HEK293 (cell line): ENCODE results near the gene ATOSA.

ENCODE experiments used
- CTCF ChIA-PET: fragments of 350-600 bp; formaldehyde crosslinking; extraction: SDS; loops from one replicate; lab custom pipeline; 2021; ENCODE audit warnings: antibody characterized with exemption; lab: Yijun Ruan, JAX
- POLR2A ChIA-PET: fragments of 300-600 bp; formaldehyde crosslinking; extraction: SDS; loops from one replicate; lab custom pipeline; 2020; ENCODE audit warnings: antibody characterized with exemption, inconsistent platforms; lab: Yijun Ruan, JAX
- H3K27ac ChIP-seq: fragments of 200-500 bp; sonication (Bioruptor generic); 2 replicates; pipeline ENCODE4 v1.5.1; 2014; ENCODE audit warnings: low read depth, low read length, control low read depth, inconsistent platforms; ENCODE audit errors: extremely low read depth
- H3K36me3 ChIP-seq, 2 experiments: fragments of 200-500 bp in 1 of 2; sonication (Bioruptor generic) in 1 of 2; 1 replicate in 1 of 2; 2 replicates in 1 of 2; pipeline ENCODE4 v1.5.1; 2014 to 2017; ENCODE audit warnings: inconsistent platforms in 2 of 2, low read length in 2 of 2; ENCODE audit not compliant: control insufficient read depth in 2 of 2, insufficient read depth in 1 of 2
- H3K4me1 ChIP-seq: fragments of 200-500 bp; sonication (Bioruptor generic); 2 replicates; pipeline ENCODE4 v1.5.1; 2014; ENCODE audit warnings: mild to moderate bottlenecking, low read length, inconsistent platforms; ENCODE audit not compliant: control insufficient read depth, insufficient read depth
- H3K4me3 ChIP-seq: 2 replicates; pipeline ENCODE4 v1.5.1; 2011; ENCODE audit warnings: low read depth, mild to moderate bottlenecking, control low read depth, low read length, moderate library complexity
- H3K9me3 ChIP-seq: fragments of 200-500 bp; sonication (Bioruptor generic); 2 replicates; pipeline ENCODE4 v1.5.1; 2014; ENCODE audit warnings: low read depth, low read length, inconsistent platforms; ENCODE audit not compliant: control insufficient read depth, insufficient read depth
- GLI4 ChIP-seq: fragments of 450-650 bp; formaldehyde crosslinking; IDR thresholded peaks from 2 replicates; pipeline ENCODE4 v1.5.1; 2016; ENCODE audit warnings: missing biosample characterization, missing genetic modification characterization
- GLIS2 ChIP-seq: fragments of 450-650 bp; formaldehyde crosslinking; IDR thresholded peaks from 2 replicates; pipeline ENCODE4 v1.5.1; 2016; ENCODE audit warnings: missing biosample characterization, missing genetic modification characterization
- HOXA7 ChIP-seq: sonication (generic); formaldehyde crosslinking; IDR thresholded peaks from 2 replicates; pipeline ENCODE4 v1.8.1; 2022; ENCODE audit warnings: missing genetic modification reagents, borderline replicate concordance
- MZF1 ChIP-seq: fragments of 450-650 bp; formaldehyde crosslinking; IDR thresholded peaks from 2 replicates; pipeline ENCODE4 v1.5.1; 2017; ENCODE audit warnings: missing biosample characterization, missing genetic modification characterization, borderline replicate concordance
- PRDM1 ChIP-seq: fragments of 450-650 bp; formaldehyde crosslinking; IDR thresholded peaks from 2 replicates; pipeline ENCODE4; 2016; ENCODE audit warnings: missing biosample characterization, missing genetic modification characterization
- SETDB1 ChIP-seq: IDR thresholded peaks from one replicate; pipeline ENCODE4 v1.6.1; 2017; ENCODE audit warnings: mild to moderate bottlenecking, low read length, moderate library complexity, mixed read lengths; ENCODE audit not compliant: insufficient read length
- SP3 ChIP-seq: fragments of 450-650 bp; formaldehyde crosslinking; IDR thresholded peaks from 2 replicates; pipeline ENCODE4 v1.5.1; 2016; ENCODE audit warnings: missing biosample characterization, missing genetic modification characterization
- TCF7L2 ChIP-seq: IDR thresholded peaks from 2 replicates; pipeline ENCODE4 v1.6.1; 2011; ENCODE audit warnings: low read depth, mild to moderate bottlenecking, inconsistent platforms, low read length, moderate library complexity, borderline replicate concordance
- ZBTB17 ChIP-seq: fragments of 450-650 bp; formaldehyde crosslinking; IDR thresholded peaks from 2 replicates; pipeline ENCODE4 v1.5.1; 2016; ENCODE audit warnings: missing biosample characterization, missing genetic modification characterization
- ZBTB8A ChIP-seq: fragments of 450-650 bp; formaldehyde crosslinking; IDR thresholded peaks from 2 replicates; pipeline ENCODE4 v1.5.1; 2016; ENCODE audit warnings: missing biosample characterization, missing genetic modification characterization
- ZFHX2 ChIP-seq: fragments of 450-650 bp; formaldehyde crosslinking; conservative IDR thresholded peaks from 2 replicates; pipeline ENCODE4 v1.5.1; 2016; ENCODE audit warnings: missing biosample characterization, missing genetic modification characterization
- ZNF132 ChIP-seq: fragments of 450-650 bp; formaldehyde crosslinking; IDR thresholded peaks from 2 replicates; pipeline ENCODE4 v1.5.1; 2017; ENCODE audit warnings: missing biosample characterization, missing genetic modification characterization, borderline replicate concordance
- ZNF146 ChIP-seq: fragments of 450-650 bp; formaldehyde crosslinking; IDR thresholded peaks from 2 replicates; pipeline ENCODE4 v1.5.1; 2016; ENCODE audit warnings: missing biosample characterization, missing genetic modification characterization
- ZNF155 ChIP-seq: fragments of 450-650 bp; formaldehyde crosslinking; IDR thresholded peaks from 2 replicates; pipeline ENCODE4 v1.5.1; 2016; ENCODE audit warnings: missing biosample characterization, missing genetic modification characterization
- ZNF221 ChIP-seq: fragments of 450-650 bp; formaldehyde crosslinking; IDR thresholded peaks from 2 replicates; pipeline ENCODE4 v1.5.1; 2017; ENCODE audit warnings: missing biosample characterization, missing genetic modification characterization, borderline replicate concordance
- ZNF239 ChIP-seq: fragments of 450-650 bp; formaldehyde crosslinking; IDR thresholded peaks from 2 replicates; pipeline ENCODE4 v1.5.1; 2016; ENCODE audit warnings: missing biosample characterization, missing genetic modification characterization
- ZNF473 ChIP-seq: fragments of 450-650 bp; formaldehyde crosslinking; IDR thresholded peaks from 2 replicates; pipeline ENCODE4 v1.5.1; 2017; ENCODE audit warnings: missing biosample characterization, missing genetic modification characterization
- ZNF510 ChIP-seq: fragments of 450-650 bp; formaldehyde crosslinking; IDR thresholded peaks from 2 replicates; pipeline ENCODE4 v1.5.1; 2018; ENCODE audit warnings: mild to moderate bottlenecking, missing genetic modification characterization, missing biosample characterization; ENCODE audit not compliant: insufficient replicate concordance
- ZNF521 ChIP-seq: fragments of 450-650 bp; formaldehyde crosslinking; IDR thresholded peaks from 2 replicates; pipeline ENCODE4 v1.5.1; 2017; ENCODE audit warnings: missing biosample characterization, mild to moderate bottlenecking, missing genetic modification characterization
- ZNF596 ChIP-seq: fragments of 450-650 bp; IDR thresholded peaks from 2 replicates; pipeline ENCODE4 v1.5.0; 2018; ENCODE audit warnings: missing biosample characterization, mild to moderate bottlenecking, missing genetic modification characterization, moderate library complexity
- ZNF610 ChIP-seq: fragments of 450-650 bp; formaldehyde crosslinking; IDR thresholded peaks from 2 replicates; pipeline ENCODE4 v1.5.1; 2016; ENCODE audit warnings: missing biosample characterization, missing genetic modification characterization, borderline replicate concordance
- ZNF624 ChIP-seq: fragments of 450-650 bp; formaldehyde crosslinking; IDR thresholded peaks from 2 replicates; pipeline ENCODE4 v1.5.1; 2017; ENCODE audit warnings: missing biosample characterization, missing genetic modification characterization
- TF ChIP-seq, protein P1 (sequence below): fragments of 450-650 bp; formaldehyde crosslinking; IDR thresholded peaks from 2 replicates; pipeline ENCODE4 v1.5.1; 2016; ENCODE audit warnings: missing biosample characterization, missing genetic modification characterization
- TF ChIP-seq, protein P2 (sequence below): fragments of 450-650 bp; formaldehyde crosslinking; IDR thresholded peaks from 2 replicates; pipeline ENCODE4 v1.5.1; 2016; ENCODE audit warnings: missing biosample characterization, missing genetic modification characterization
- TF ChIP-seq, protein P3 (sequence below): fragments of 450-650 bp; formaldehyde crosslinking; IDR thresholded peaks from 2 replicates; pipeline ENCODE4 v1.5.1; 2017; ENCODE audit warnings: missing biosample characterization, missing genetic modification characterization
- TF ChIP-seq, protein P4 (sequence below): fragments of 450-650 bp; formaldehyde crosslinking; IDR thresholded peaks from 2 replicates; pipeline ENCODE4; 2016; ENCODE audit warnings: missing biosample characterization, missing genetic modification characterization
- TF ChIP-seq, protein P5 (sequence below): fragments of 450-650 bp; formaldehyde crosslinking; IDR thresholded peaks from 2 replicates; pipeline ENCODE4 v1.5.0; 2017; ENCODE audit warnings: missing biosample characterization, missing genetic modification characterization, borderline replicate concordance
- TF ChIP-seq, protein P6 (sequence below): IDR thresholded peaks from 2 replicates; pipeline ENCODE4 v1.6.1; 2011; ENCODE audit warnings: mild to moderate bottlenecking, low read depth, low read length, borderline replicate concordance

ATOSA gene

DNA sequence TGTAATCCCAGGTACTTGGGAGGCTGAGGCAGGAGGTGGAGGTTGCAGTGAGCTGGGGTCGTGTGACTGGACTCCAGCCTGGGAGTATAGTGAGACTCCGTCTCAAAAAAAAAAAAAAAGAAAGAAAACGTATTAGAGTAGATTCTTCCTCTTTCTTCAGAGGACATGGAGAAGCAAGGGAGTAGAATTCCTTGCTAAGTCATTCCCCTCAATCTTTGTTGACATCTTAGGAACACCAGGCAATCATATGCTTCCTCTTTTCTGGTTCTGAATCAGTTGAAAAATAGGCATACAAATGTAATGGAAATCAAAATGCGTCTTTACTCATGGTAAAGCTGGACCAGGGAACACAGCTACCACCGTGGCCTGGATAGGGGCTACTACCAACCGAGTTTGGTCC is 38.3 kb upstream of the ATOSA start:
- no peak for TF ChIP-seq ZNF239 (tag by site-specific recombination)
- TF ChIP-seq, protein P1, sequence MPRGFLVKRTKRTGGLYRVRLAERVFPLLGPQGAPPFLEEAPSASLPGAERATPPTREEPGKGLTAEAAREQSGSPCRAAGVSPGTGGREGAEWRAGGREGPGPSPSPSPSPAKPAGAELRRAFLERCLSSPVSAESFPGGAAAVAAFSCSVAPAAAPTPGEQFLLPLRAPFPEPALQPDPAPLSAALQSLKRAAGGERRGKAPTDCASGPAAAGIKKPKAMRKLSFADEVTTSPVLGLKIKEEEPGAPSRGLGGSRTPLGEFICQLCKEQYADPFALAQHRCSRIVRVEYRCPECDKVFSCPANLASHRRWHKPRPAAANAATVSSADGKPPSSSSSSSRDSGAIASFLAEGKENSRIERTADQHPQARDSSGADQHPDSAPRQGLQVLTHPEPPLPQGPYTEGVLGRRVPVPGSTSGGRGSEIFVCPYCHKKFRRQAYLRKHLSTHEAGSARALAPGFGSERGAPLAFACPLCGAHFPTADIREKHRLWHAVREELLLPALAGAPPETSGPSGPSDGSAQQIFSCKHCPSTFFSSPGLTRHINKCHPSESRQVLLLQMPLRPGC (tag by site-specific recombination): no peak
- TF ChIP-seq MZF1: no peak
- no peak for TF ChIP-seq HOXA7 (CRISPR knock-in tag)
- Histone ChIP-seq H3K27ac (no peak overlapping the region), H3K4me1 (no peaks in the 10 kb centered on the region), H3K4me3 (no peak overlapping the region), H3K36me3 (no peaks in the 10 kb centered on the region), H3K9me3 (no peaks in the 10 kb centered on the region)
- ChIA-PET CTCF (no interaction called here), POLR2A (no interaction called here)

DNA sequence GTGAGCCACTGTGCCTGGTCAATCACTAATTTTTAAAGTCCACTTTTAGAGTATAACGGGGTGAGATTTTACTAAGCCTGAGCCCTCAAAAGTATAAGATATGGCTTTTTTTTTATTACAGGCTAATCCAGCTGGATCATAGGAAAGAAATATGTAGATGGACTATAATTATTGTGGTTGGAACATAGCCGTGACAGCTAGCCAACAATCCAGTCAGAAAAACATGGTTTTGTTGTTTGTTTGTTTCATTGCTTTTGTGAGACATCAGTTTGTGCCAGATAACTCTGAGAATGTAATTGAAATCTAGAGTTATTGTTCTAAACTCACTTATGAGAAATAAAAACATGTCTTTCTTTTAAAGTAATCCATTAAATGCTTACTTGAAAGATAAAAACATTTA is 37.3 kb upstream of the ATOSA start:
- ChIA-PET CTCF (no interaction called here), POLR2A (no interaction called here)
- H3K36me3 ChIP-seq: no peaks in the 10 kb centered on the region

DNA sequence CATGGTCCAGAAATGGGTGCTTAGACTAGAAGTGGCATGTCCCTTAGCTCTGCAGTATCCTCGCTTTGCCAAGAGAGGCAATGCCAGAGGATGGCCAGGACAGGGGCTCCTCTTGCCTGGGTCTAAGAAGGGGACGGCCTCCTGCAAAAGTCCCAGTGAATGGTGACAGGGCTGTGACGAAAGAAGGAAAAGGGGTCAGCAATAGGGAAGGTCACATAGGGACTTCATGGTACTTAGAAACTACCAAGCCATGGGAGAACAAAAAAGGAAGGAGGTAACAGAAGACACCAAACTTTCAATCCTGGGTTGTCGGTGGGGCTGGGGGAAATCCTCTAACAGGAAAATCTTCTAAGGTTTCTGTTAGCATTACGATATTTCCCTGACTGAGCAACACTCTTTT is 36.2 kb upstream of the ATOSA start:
- Histone ChIP-seq H3K36me3 (no peaks in the 10 kb centered on the region), H3K27ac (no peak overlapping the region), H3K4me3 (no peak overlapping the region), H3K9me3 (no peaks in the 10 kb centered on the region), H3K4me1 (no peaks in the 10 kb centered on the region)
- ChIA-PET CTCF (no interaction called here), POLR2A (no interaction called here)
- TF ChIP-seq, protein P2, sequence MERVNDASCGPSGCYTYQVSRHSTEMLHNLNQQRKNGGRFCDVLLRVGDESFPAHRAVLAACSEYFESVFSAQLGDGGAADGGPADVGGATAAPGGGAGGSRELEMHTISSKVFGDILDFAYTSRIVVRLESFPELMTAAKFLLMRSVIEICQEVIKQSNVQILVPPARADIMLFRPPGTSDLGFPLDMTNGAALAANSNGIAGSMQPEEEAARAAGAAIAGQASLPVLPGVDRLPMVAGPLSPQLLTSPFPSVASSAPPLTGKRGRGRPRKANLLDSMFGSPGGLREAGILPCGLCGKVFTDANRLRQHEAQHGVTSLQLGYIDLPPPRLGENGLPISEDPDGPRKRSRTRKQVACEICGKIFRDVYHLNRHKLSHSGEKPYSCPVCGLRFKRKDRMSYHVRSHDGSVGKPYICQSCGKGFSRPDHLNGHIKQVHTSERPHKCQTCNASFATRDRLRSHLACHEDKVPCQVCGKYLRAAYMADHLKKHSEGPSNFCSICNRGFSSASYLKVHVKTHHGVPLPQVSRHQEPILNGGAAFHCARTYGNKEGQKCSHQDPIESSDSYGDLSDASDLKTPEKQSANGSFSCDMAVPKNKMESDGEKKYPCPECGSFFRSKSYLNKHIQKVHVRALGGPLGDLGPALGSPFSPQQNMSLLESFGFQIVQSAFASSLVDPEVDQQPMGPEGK (tag by site-specific recombination): no peak
- TF ChIP-seq SP3 (tag by site-specific recombination) (no peak), ZNF155 (tag by site-specific recombination) (no peak), SETDB1 (no peak), ZNF610 (tag by site-specific recombination) (no peak), ZNF596 (no peak), ZNF510 (tag by site-specific recombination) (no peak), ZNF132 (no peak), ZNF521 (tag by site-specific recombination) (no peak), ZNF624 (tag by site-specific recombination) (no peak), GLI4 (tag by site-specific recombination) (no peak), ZNF146 (tag by site-specific recombination) (no peak), ZFHX2 (tag by site-specific recombination) (no peak)
- TF ChIP-seq, protein P3, sequence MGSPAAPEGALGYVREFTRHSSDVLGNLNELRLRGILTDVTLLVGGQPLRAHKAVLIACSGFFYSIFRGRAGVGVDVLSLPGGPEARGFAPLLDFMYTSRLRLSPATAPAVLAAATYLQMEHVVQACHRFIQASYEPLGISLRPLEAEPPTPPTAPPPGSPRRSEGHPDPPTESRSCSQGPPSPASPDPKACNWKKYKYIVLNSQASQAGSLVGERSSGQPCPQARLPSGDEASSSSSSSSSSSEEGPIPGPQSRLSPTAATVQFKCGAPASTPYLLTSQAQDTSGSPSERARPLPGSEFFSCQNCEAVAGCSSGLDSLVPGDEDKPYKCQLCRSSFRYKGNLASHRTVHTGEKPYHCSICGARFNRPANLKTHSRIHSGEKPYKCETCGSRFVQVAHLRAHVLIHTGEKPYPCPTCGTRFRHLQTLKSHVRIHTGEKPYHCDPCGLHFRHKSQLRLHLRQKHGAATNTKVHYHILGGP: no peak
- TF ChIP-seq, protein P4, sequence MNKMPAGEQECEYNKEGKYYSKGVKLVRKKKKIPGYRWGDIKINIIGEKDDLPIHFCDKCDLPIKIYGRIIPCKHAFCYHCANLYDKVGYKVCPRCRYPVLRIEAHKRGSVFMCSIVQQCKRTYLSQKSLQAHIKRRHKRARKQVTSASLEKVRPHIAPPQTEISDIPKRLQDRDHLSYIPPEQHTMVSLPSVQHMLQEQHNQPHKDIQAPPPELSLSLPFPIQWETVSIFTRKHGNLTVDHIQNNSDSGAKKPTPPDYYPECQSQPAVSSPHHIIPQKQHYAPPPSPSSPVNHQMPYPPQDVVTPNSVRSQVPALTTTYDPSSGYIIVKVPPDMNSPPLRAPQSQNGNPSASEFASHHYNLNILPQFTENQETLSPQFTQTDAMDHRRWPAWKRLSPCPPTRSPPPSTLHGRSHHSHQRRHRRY: no peak
- TF ChIP-seq, protein P5, sequence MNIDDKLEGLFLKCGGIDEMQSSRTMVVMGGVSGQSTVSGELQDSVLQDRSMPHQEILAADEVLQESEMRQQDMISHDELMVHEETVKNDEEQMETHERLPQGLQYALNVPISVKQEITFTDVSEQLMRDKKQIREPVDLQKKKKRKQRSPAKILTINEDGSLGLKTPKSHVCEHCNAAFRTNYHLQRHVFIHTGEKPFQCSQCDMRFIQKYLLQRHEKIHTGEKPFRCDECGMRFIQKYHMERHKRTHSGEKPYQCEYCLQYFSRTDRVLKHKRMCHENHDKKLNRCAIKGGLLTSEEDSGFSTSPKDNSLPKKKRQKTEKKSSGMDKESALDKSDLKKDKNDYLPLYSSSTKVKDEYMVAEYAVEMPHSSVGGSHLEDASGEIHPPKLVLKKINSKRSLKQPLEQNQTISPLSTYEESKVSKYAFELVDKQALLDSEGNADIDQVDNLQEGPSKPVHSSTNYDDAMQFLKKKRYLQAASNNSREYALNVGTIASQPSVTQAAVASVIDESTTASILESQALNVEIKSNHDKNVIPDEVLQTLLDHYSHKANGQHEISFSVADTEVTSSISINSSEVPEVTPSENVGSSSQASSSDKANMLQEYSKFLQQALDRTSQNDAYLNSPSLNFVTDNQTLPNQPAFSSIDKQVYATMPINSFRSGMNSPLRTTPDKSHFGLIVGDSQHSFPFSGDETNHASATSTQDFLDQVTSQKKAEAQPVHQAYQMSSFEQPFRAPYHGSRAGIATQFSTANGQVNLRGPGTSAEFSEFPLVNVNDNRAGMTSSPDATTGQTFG: no peak
- TF ChIP-seq, protein P6, sequence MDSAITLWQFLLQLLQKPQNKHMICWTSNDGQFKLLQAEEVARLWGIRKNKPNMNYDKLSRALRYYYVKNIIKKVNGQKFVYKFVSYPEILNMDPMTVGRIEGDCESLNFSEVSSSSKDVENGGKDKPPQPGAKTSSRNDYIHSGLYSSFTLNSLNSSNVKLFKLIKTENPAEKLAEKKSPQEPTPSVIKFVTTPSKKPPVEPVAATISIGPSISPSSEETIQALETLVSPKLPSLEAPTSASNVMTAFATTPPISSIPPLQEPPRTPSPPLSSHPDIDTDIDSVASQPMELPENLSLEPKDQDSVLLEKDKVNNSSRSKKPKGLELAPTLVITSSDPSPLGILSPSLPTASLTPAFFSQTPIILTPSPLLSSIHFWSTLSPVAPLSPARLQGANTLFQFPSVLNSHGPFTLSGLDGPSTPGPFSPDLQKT: no peak

More for the DNA sequence above, 37.3 kb upstream of the ATOSA start:
- H3K4me3 ChIP-seq: no peak overlapping the region
- no peak overlapping the region for H3K27ac ChIP-seq
- no peak for TF ChIP-seq TCF7L2
- no peak for TF ChIP-seq ZNF221
- TF ChIP-seq ZBTB17: no peak
- no peak for TF ChIP-seq GLIS2 (tag by site-specific recombination)
- no peak for TF ChIP-seq ZBTB8A (tag by site-specific recombination)
- TF ChIP-seq ZNF473: no peak
- TF ChIP-seq PRDM1: no peak
- H3K4me1 ChIP-seq: no peaks in the 10 kb centered on the region
- H3K9me3 ChIP-seq: no peaks in the 10 kb centered on the region
